HCT116 (cell line): ENCODE results near the gene RAB8B. TPM values are rescaled to one million over a fixed set of nuclear protein-coding genes. Genes with fewer than 3 reads are reported as not detected.

Source experiments
- ATAC-seq: fragments of 200-7000 bp; cut with Tn5 transposase; 2 replicates; pipeline ENCODE4 v1.9.1; 2020; ENCODE audit warnings: mild to moderate bottlenecking, moderate library complexity
- BruUV-seq: library from RNA; stranded (reverse); fragments of 400-500 nt; replicated peaks from 2 replicates; lab custom pipeline; 2021; lab: Mats Ljungman, UMichigan
- CTCF ChIA-PET: fragments of 300-600 bp; sonication (Branson Sonifier 250); formaldehyde crosslinking; loops from one replicate; lab custom pipeline; 2021; ENCODE audit warnings: antibody characterized with exemption; lab: Charles Lee
- POLR2A ChIA-PET: fragments of 300-600, 350-600 bp; sonication (Branson Sonifier 250); formaldehyde crosslinking; loops from one replicate; lab custom pipeline; 2021; ENCODE audit warnings: antibody characterized with exemption; lab: Charles Lee
- RAD21 ChIA-PET, 2 experiments: fragments of 300-600 bp; sonication (Branson Sonifier 250); formaldehyde crosslinking; loops; one replicate each; lab custom pipeline; 2023; ENCODE audit warnings: low total read pairs in 2 of 2; ENCODE audit not compliant: uncharacterized antibody in 2 of 2, unreplicated experiment in 2 of 2, low non-redundant PET in 1 of 2; lab: Charles Lee
- DNase-seq: peaks from one replicate; pipeline ENCODE4 v3.0.0-alpha.2; 2010; ENCODE audit warnings: low read depth, low spot score
- H2AFZ ChIP-seq: fragments of 200-600 bp; shearing (Covaris generic), sonication (generic); 2 replicates; pipeline ENCODE4 v1.6.1; 2017; ENCODE audit warnings: low read depth, mixed run types, mixed read lengths, antibody characterized with exemption, low read length; ENCODE audit not compliant: poor library complexity, severe bottlenecking
- H3K27ac ChIP-seq: 2 replicates; pipeline ENCODE4 v1.5.1; 2012; ENCODE audit warnings: low read depth, low read length
- H3K27me3 ChIP-seq: fragments of 200-600 bp; sonication (generic); 2 replicates; pipeline ENCODE4 v1.6.1; 2016; ENCODE audit warnings: mixed run types, low read length, mixed read lengths; ENCODE audit not compliant: insufficient read depth
- H3K36me3 ChIP-seq, 2 experiments: fragments of 200-500 bp in 1 of 2; fragments of 200-600 bp in 1 of 2; sonication (Bioruptor generic) in 1 of 2; sonication (generic) in 1 of 2; 2 replicates each; pipeline versions ENCODE4 v1.5.1 to v1.6.1; 2014 to 2016; ENCODE audit warnings: low read length in 2 of 2, inconsistent platforms in 1 of 2, mixed read lengths in 1 of 2, mixed run types in 1 of 2; ENCODE audit not compliant: insufficient read depth in 2 of 2, control insufficient read depth in 1 of 2
- H3K4me1 ChIP-seq, 2 experiments: fragments of 200-600 bp in 1 of 2; sonication (generic) in 1 of 2; 2 replicates each; pipeline versions ENCODE4 v1.5.1 to v1.6.1; 2012 to 2017; ENCODE audit warnings: low read length in 2 of 2, inconsistent platforms in 1 of 2, mild to moderate bottlenecking in 1 of 2, mixed read lengths in 1 of 2, mixed run types in 1 of 2, moderate library complexity in 1 of 2; ENCODE audit not compliant: insufficient read depth in 2 of 2, control insufficient read depth in 1 of 2
- H3K4me2 ChIP-seq: fragments of 200-600 bp; sonication (generic); 2 replicates; pipeline ENCODE4 v1.6.1; 2017; ENCODE audit warnings: mixed run types, low read length, mixed read lengths
- H3K4me3 ChIP-seq, 2 experiments: fragments of 200-600 bp in 1 of 2; sonication (generic) in 1 of 2; replicated peaks in 1 of 2; 2 replicates each; pipeline ENCODE4 v1.5.1; 2011 to 2016; ENCODE audit warnings: low read length in 2 of 2, control low read depth in 1 of 2, low read depth in 1 of 2, mild to moderate bottlenecking in 1 of 2, mixed read lengths in 1 of 2, mixed run types in 1 of 2
- H3K79me2 ChIP-seq: fragments of 200-600 bp; sonication (generic); 2 replicates; pipeline ENCODE4 v1.6.1; 2017; ENCODE audit warnings: mild to moderate bottlenecking, mixed run types, low read length, moderate library complexity, mixed read lengths; ENCODE audit not compliant: insufficient read depth
- H3K9ac ChIP-seq: fragments of 200-600 bp; sonication (generic); 2 replicates; pipeline ENCODE4 v1.6.1; 2016; ENCODE audit warnings: low read length, mixed read lengths
- H3K9me2 ChIP-seq: fragments of 200-600 bp; sonication (generic), shearing (Covaris generic); 2 replicates; pipeline ENCODE4 v1.6.1; 2017; ENCODE audit warnings: mixed run types, mild to moderate bottlenecking, moderate library complexity; ENCODE audit not compliant: insufficient read depth
- H3K9me3 ChIP-seq, 2 experiments: fragments of 200-500 bp in 1 of 2; fragments of 200-600 bp in 1 of 2; sonication (Bioruptor generic) in 1 of 2; sonication (generic) in 1 of 2; 2 replicates each; pipeline ENCODE4 v1.6.1; 2014 to 2017; ENCODE audit warnings: low read length in 2 of 2, mixed read lengths in 2 of 2, inconsistent platforms in 1 of 2, low read depth in 1 of 2, mild to moderate bottlenecking in 1 of 2, mixed run types in 1 of 2, moderate library complexity in 1 of 2; ENCODE audit not compliant: control insufficient read depth in 1 of 2, insufficient read depth in 1 of 2
- H4K20me1 ChIP-seq: fragments of 200-600 bp; sonication (generic), shearing (Covaris generic); 2 replicates; pipeline ENCODE4 v1.6.1; 2017; ENCODE audit warnings: mixed run types, mild to moderate bottlenecking, moderate library complexity; ENCODE audit not compliant: insufficient read depth
- ELF1 ChIP-seq: IDR thresholded peaks from 2 replicates; pipeline ENCODE4 v1.6.1; 2012; ENCODE audit warnings: low read depth, borderline replicate concordance
- EZH2 ChIP-seq: fragments of 200-600 bp; sonication (generic); IDR thresholded peaks from 2 replicates; pipeline ENCODE4 v1.6.1; 2017; ENCODE audit warnings: antibody characterized with exemption, mixed run types
- JUND ChIP-seq: IDR thresholded peaks from 2 replicates; pipeline ENCODE4 v1.6.1; 2012
- POLR2AphosphoS5 ChIP-seq: IDR thresholded peaks from 2 replicates; pipeline ENCODE4 v1.6.1; 2011; ENCODE audit warnings: mild to moderate bottlenecking, low read depth, low read length, moderate library complexity
- RAD21 ChIP-seq: IDR thresholded peaks from 2 replicates; pipeline ENCODE4 v1.6.1; 2012; ENCODE audit warnings: low read depth, mild to moderate bottlenecking
- SP1 ChIP-seq: IDR thresholded peaks from 2 replicates; pipeline ENCODE4 v1.6.1; 2012; ENCODE audit warnings: low read depth
- SRF ChIP-seq: IDR thresholded peaks from 2 replicates; pipeline ENCODE4 v1.6.1; 2012; ENCODE audit warnings: low read depth
- TCF7L2 ChIP-seq: IDR thresholded peaks from 2 replicates; pipeline ENCODE4 v1.7.0; 2011; ENCODE audit warnings: borderline replicate concordance, inconsistent platforms; ENCODE audit not compliant: insufficient read depth, insufficient read length; ENCODE audit errors: extremely low read depth
- ZFX ChIP-seq: fragments of 450-650 bp; IDR thresholded peaks from 2 replicates; pipeline ENCODE4 v1.6.1; 2017
- intact Hi-C: fragments of 100-400 bp; cut with micrococcal nuclease; formaldehyde crosslinking; loops from 2 replicates; pipeline ENCODE4 v1.10.0; 2022
- total RNA-seq: library from RNA; stranded (reverse); gene quantifications from one replicate; pipeline ENCODE4 v1.2.1, GENCODE V29; 2021; ENCODE audit not compliant: unreplicated experiment

Gene RAB8B
- total RNA-seq, 1 experiment from 2014 or later: 19.4 TPM

- Histone ChIP-seq H3K27me3 (no peaks in the 10 kb centered on the region), H3K9me2 (no peaks in the 10 kb centered on the region), H3K9me3 (no peaks in the 10 kb centered on the region), H3K9ac (no peak overlapping the region), H4K20me1 (no peaks in the 10 kb centered on the region), H3K36me3 (no peaks in the 10 kb centered on the region), H2AFZ (no peak overlapping the region), H3K79me2 (no peaks in the 10 kb centered on the region), H3K4me3 (no peak overlapping the region), H3K27ac (no peak overlapping the region), H3K4me2 (no peak overlapping the region), H3K4me1 (no peaks in the 10 kb centered on the region)
- POLR2A ChIA-PET: no interaction called here
- no TSS peak for BruUV-seq
- no peak for TF ChIP-seq ELF1
- no peak for TF ChIP-seq POLR2AphosphoS5
- no peak for TF ChIP-seq SP1
- TF ChIP-seq JUND: no peak
- no peak for TF ChIP-seq RAD21
- no peak for TF ChIP-seq SRF
- no peak for TF ChIP-seq EZH2
- ATAC-seq (no peak), DNase-seq (no peak)
- RAD21 ChIA-PET: interaction anchor here in 1 of 2 experiments (0.5 kb wide), 1 partner anchor 16 kb away, joined by 3 read pairs; no protein-coding TSS in a partner anchor
- intact Hi-C loops: no loop called here
- CTCF ChIA-PET: no interaction called here
Measured at GRCh38 chr15:63181648-63182047, 7.8 kb upstream of the RAB8B start.

GRCh38 chr15:63185206-63185605 is 4.2 kb upstream of the RAB8B start:
- Histone ChIP-seq H3K4me3 (no peak overlapping the region), H3K4me1 (peaks cover 4 to 11% of the 10 kb centered on the region in 2 experiments; a peak in 3 of 4 replicates), H3K9ac (no peak overlapping the region), H3K27ac (no peak overlapping the region), H3K9me3 (no peaks in the 10 kb centered on the region), H3K27me3 (no peaks in the 10 kb centered on the region), H3K36me3 (no peaks in the 10 kb centered on the region), H3K4me2 (no peak overlapping the region), H3K79me2 (no peaks in the 10 kb centered on the region)
- no peak for DNase-seq
- intact Hi-C loops: no loop called here
- RAD21 ChIA-PET: no interaction called here
- BruUV-seq: no TSS peak
- CTCF ChIA-PET: no interaction called here
- TF ChIP-seq TCF7L2 (no peak), SRF (no peak), JUND (no peak), ZFX (no peak)
- TF ChIP-seq, all 23 proteins: peak for 0
- H4K20me1 ChIP-seq: no peaks in the 10 kb centered on the region
- no peaks in the 10 kb centered on the region for H3K9me2 ChIP-seq
- POLR2A ChIA-PET: interaction anchor here (1.7 kb wide), 1 partner anchor 12 kb away, joined by 4 read pairs; no protein-coding TSS in a partner anchor
- no peak overlapping the region for H2AFZ ChIP-seq
- ATAC-seq: no peak
